Activated CD8-positive, alpha-beta memory T cell treated with anti-CD3 and anti-CD28 coated beads, Interleukin-2, amount 50 U/mL, for 24 hours (primary cell): ENCODE measurements around the gene PER1.

Experiments used
- DNase-seq: peaks from one replicate; pipeline ENCODE4 v3.0.0-alpha.2; 2020; ENCODE audit errors: extremely low read depth

Gene PER1

GRCh38 chr17:8153031-8153451 is 837 bp upstream of the PER1 start:
- DNase-seq, result no peak

- no peak for DNase-seq
These were observed 528 bp downstream of the PER1 start for GRCh38 chr17:8151641-8152111.

GRCh38 chr17:8151120-8151640 is 1.0 kb downstream of the PER1 start:
- peak; percentile 74 for DNase-seq

- no peak for DNase-seq
These were observed 1.7 kb downstream of the PER1 start for GRCh38 chr17:8150194-8151119.

GRCh38 chr17:8149419-8150193 is 2.6 kb downstream of the PER1 start:
- DNase-seq, result no peak

GRCh38 chr17:8148560-8148959 is 3.6 kb downstream of the PER1 start:
- DNase-seq, result no peak

- DNase-seq, result no peak
These were observed 4.3 kb downstream of the PER1 start for GRCh38 chr17:8147805-8148404.

- DNase-seq, result no peak
These were observed 4.9 kb downstream of the PER1 start for GRCh38 chr17:8147141-8147804.

- DNase-seq, result no peak
These were observed 5.6 kb downstream of the PER1 start for GRCh38 chr17:8146381-8147140.

- no peak for DNase-seq
These were observed 6.4 kb downstream of the PER1 start for GRCh38 chr17:8145811-8146210.

- no peak for DNase-seq
These were observed 7.6 kb downstream of the PER1 start for GRCh38 chr17:8144401-8145231.

GRCh38 chr17:8143581-8144400 is 8.4 kb downstream of the PER1 start:
- no peak for DNase-seq

- no peak for DNase-seq
These were observed 9.2 kb downstream of the PER1 start for GRCh38 chr17:8142887-8143580.

- DNase-seq, result no peak
These were observed 9.9 kb downstream of the PER1 start for GRCh38 chr17:8142158-8142886.

- DNase-seq, result no peak
These were observed 10.5 kb downstream of the PER1 start for GRCh38 chr17:8141741-8142140.

- no peak for DNase-seq
These were observed 11.2 kb downstream of the PER1 start for GRCh38 chr17:8141045-8141444.
